AG09309 (cell line): ENCODE results near the gene SLC15A4.

Experiments used
- DNase-seq: peaks from one replicate; pipeline ENCODE4 v3.0.0-alpha.2; 2010; ENCODE audit warnings: low read depth
- H3K4me3 ChIP-seq: 2 replicates; pipeline ENCODE4 v1.5.1; 2011; ENCODE audit warnings: mild to moderate bottlenecking, low read depth, low read length, moderate library complexity; ENCODE audit not compliant: control insufficient read depth
- TF ChIP-seq, protein P1 (sequence below): IDR thresholded peaks from 2 replicates; pipeline ENCODE4 v1.5.1; 2011; ENCODE audit warnings: mild to moderate bottlenecking, low read depth, low read length, inconsistent platforms; ENCODE audit not compliant: insufficient read depth, control insufficient read depth; ENCODE audit errors: missing control alignments

The SLC15A4 gene

DNA sequence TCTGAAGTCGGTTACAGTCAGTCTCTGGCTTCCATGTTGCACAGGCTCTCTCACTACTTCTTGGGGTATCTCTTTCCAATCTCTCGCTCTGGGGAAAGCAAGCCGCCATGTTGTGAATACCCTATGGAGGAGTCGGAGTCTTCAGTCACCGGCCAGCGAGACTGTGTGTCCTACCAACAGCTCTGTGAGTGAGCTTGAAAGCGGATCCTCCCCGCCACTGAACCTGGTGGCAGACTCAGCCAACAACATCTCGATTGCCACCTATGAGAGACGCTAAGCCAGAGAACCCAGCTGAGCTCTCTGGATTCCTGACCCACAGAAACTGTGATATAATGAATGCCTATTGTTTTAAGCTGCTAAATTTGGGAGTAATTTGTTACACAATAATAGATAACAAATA is 51.5 kb downstream of the SLC15A4 start:
- no peak overlapping the region for H3K4me3 ChIP-seq
- DNase-seq: no peak
- TF ChIP-seq, protein P1, sequence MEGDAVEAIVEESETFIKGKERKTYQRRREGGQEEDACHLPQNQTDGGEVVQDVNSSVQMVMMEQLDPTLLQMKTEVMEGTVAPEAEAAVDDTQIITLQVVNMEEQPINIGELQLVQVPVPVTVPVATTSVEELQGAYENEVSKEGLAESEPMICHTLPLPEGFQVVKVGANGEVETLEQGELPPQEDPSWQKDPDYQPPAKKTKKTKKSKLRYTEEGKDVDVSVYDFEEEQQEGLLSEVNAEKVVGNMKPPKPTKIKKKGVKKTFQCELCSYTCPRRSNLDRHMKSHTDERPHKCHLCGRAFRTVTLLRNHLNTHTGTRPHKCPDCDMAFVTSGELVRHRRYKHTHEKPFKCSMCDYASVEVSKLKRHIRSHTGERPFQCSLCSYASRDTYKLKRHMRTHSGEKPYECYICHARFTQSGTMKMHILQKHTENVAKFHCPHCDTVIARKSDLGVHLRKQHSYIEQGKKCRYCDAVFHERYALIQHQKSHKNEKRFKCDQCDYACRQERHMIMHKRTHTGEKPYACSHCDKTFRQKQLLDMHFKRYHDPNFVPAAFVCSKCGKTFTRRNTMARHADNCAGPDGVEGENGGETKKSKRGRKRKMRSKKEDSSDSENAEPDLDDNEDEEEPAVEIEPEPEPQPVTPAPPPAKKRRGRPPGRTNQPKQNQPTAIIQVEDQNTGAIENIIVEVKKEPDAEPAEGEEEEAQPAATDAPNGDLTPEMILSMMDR: no peak

DNA sequence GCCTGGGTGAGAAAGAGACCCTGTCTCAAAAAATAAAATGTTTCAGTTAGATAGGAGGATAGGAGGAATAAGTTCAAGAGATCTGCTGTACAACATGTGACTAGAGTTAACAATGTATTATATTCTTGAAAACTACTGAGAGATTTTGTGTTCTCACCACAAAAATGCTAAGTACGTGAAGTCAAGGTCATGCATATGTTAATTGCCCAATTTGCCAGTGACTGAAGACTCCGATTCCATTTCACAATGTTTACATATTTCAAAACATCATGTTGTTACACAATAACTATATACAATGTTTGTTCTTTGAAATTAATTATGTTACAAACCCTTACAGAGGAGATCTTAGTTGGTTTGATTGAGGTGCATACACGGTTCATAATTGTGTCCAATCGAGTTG is 52.1 kb downstream of the SLC15A4 start:
- no peak for DNase-seq
- H3K4me3 ChIP-seq: no peak overlapping the region
- TF ChIP-seq, protein P1: no peak

DNA sequence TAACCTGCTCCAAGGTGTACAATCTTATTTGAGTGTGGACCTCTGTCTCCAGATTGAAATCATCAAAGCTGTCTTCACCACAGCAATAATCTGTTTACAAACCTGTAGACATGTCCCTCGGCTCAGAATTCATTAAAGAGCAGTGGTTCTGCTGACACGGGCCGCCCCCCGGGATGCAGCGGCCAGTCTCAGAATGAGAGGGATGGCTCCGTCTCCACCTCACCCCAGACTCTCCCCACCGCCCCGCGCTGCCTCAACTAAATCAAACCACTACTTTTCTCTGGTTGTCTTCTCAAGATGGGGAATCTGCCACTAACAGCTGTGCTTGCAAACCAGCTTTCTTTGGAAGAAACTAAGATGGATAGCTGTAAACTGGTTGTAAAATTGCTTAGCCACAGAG is 56.2 kb downstream of the SLC15A4 start:
- TF ChIP-seq, protein P1: no peak
- DNase-seq: no peak
- no peak overlapping the region for H3K4me3 ChIP-seq

DNA sequence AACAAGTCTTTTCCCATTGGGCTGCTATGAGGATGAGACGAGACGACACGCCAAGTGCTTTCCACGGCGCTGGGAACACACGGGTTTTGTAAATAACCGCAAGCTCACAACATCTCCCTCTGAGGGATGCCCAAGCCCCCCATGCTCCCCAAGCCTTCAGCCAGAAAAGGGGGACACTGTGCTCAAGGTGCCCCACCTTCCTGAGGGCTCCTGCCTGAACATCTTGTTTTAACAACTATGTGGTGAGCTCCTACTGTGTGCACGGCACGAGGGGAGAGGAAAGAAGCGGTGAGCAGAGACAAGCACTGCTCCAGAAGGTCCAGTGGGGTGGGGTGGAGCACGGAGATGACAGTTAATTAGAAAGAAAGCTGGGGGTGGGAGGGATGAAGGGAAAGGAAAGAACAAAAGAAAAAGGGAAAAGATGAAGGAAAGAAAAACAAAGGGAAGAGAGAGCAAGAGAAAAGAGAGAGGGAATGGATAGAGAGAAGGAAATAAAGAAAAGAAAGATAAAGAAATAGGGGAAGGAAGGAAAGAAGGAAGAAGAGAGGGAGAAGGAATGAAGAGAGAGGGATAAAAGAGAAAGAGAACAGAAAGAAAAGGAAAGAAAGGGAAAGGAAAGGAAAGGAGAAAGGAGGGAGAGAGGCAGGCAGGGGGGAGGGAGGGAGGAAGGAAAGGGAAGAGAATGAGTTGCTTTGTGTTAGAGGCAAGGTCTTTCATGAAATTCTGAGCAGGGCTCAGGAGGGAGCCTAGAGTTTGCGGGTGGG is 56.8 kb downstream of the SLC15A4 start:
- DNase-seq: no peak
- TF ChIP-seq, protein P1: no peak
- H3K4me3 ChIP-seq: no peak overlapping the region

DNA sequence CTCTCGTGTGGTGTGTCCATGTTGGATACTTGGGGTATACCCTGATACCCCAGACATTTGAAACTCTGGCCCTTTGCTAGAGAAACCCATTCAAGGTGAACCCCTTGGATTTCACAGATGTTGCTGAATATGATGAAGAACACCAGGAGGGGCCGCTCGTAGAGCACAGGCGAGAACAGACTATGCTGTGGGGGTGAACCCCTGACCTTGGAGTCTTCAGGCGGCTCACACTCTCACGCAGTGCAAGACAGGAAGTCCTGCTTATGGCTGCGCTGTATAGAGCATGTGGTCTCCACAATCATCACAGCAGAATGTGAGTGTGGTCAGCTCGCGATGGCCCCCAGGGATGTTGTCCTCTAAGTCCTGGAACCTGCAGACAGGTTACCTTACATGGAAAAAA is 60.4 kb downstream of the SLC15A4 start:
- TF ChIP-seq, protein P1: no peak
- DNase-seq: no peak
- no peak overlapping the region for H3K4me3 ChIP-seq

DNA sequence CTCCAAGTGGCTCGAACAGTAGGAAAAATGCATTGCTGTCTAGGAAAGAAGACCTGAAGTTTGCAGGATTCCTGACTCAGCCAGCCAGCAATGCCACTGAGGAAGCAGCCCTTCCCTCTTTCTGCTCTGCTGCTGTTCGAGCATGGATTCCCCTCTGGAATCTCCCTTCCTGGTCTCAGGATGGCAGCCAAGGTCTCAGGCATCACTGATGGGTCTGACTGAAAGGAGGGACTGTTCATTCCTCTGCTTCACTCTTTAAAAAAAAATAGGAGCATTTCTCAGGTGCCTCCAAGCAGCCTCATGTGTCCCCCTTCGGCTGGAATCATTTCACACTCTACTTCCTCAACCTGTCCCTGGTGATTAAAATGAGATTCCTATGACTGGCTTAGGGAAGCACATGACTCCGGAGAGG is 62.4 kb downstream of the SLC15A4 start:
- TF ChIP-seq, protein P1: no peak
- no peak for DNase-seq
- H3K4me3 ChIP-seq: no peak overlapping the region
